Measurements from ENCODE around the gene USP48.

GRCh38 chr1:21691739-21692138, 91.2 kb downstream of the USP48 start:
- TF ChIP-seq ADNP (CRISPR knock-in tag; IDR thresholded peaks at IDR 0.05) (no peak), KAT2B (IDR thresholded peaks at IDR 0.05; ENCODE audit: borderline replicate concordance, low read depth, low read length) (no peak)
